HG03280 (cell line): ENCODE data around the gene PARD3B.

ENCODE experiments used
- ATAC-seq: cut with Tn5 transposase; IDR thresholded peaks from one replicate; pipeline ENCODE4 v1.9.1; 2021; ENCODE audit warnings: mild to moderate bottlenecking, moderate library complexity; ENCODE audit not compliant: unreplicated experiment

The PARD3B gene

GRCh38 chr2:204693262-204693661, 148.0 kb downstream of the PARD3B start:
- ATAC-seq: no peak

GRCh38 chr2:204695506-204695905, 150.2 kb downstream of the PARD3B start:
- no peak for ATAC-seq

DNA sequence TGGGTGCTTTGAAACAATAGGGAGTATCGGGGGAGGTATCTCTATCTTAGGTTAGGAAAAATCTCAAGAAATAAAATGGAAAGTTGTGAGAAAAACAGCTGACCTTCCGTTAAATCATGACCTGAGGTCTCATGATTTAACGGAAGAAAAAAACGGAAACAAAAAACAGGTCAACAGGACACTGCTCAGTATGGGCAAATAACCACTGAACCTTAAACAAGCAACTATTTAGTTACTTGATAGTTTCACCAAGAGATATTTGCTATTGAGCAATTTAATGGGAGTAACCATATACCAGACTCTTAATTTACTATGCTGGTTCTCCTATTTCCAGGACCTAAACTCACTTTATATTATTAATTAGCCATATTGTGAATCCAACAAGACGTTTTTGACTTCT, 150.8 kb downstream of the PARD3B start:
- no peak for ATAC-seq

- no peak for ATAC-seq
These were observed 160.1 kb downstream of the PARD3B start for GRCh38 chr2:204705243-204705932.

DNA sequence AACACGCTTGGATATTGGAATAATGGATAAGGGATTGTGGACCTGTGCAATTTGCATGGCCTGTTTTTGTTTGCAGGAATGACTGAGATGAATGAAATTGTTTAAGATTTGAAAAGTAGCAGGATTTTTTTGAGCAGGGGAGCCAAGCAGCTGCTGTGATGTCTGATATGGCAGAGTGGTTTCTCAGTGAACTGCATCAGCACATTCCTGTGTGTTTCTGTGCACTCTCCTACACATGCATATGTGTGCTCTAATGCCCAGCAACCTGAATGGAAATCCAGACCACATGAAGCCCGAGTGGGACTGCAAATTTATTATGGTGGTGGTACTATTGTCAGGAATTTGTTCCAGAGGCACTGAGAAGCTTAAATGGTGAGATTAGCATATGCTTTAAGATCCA, 161.7 kb downstream of the PARD3B start:
- ATAC-seq: no peak

- no peak for ATAC-seq
These were observed 167.9 kb downstream of the PARD3B start for GRCh38 chr2:204713211-204713610.

DNA sequence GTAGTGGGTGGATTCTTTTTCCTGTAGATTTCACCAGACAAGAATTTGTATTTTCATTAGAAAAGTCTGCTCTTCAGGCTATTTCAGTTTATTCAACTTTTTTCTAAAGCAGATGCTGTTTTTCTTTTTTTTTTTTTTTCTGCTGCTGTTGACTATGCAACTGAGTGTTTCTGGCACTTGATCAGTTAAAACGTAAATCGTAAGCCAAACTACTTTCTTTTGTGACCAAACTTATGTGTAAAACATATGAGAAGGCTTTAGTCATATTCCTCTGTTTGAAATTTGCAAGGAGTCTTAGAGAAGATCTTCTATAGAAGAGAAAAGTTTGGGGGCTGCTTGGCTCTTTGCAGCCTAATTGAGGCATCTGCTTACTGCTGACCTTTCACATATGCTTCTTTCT, 170.1 kb downstream of the PARD3B start:
- no peak for ATAC-seq

- no peak for ATAC-seq
These were observed 172.3 kb downstream of the PARD3B start for GRCh38 chr2:204717591-204717990.

DNA sequence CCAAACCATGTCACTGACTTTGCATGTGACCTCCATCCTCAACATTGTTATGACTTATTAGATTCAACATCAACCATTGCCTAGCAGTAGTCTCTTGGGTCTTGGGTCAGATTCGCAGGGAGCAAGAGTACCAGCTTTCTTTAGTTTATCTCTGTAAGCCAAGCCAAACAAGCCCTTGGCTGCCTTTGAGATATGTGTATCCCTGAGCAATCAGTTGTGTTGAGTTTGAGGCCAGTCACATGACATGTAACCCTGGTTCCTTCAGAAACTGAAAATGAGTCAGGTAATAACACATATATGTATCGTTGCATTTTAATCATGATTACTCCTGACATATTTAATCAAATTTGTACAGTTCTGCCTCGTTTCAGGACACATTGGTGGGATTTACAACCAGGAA, 173.3 kb downstream of the PARD3B start:
- no peak for ATAC-seq

GRCh38 chr2:204720874-204721273, 175.6 kb downstream of the PARD3B start:
- ATAC-seq: no peak

- ATAC-seq: no peak
These were observed 176.9 kb downstream of the PARD3B start for GRCh38 chr2:204722207-204722606.

DNA sequence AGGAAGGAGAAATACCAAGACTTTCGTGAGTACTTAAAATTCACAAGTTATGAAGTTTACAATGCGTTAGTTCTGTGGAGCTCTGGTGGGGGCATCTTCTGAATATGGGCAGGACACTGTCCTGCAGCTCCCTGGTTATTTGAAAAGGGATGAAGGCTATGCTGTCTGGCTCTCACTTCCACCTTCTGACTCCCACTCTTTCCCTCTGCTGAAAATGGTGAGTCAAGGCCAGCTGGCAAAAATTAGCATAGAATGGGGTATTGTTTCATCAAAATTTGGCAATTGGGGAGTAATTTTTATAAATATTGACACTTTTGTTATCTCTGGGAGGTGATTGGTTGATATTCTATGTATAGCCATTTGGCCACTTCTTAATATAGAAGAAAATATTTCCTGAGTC, 177.4 kb downstream of the PARD3B start:
- no peak for ATAC-seq

GRCh38 chr2:204725693-204726360, 180.6 kb downstream of the PARD3B start:
- ATAC-seq: no peak

DNA sequence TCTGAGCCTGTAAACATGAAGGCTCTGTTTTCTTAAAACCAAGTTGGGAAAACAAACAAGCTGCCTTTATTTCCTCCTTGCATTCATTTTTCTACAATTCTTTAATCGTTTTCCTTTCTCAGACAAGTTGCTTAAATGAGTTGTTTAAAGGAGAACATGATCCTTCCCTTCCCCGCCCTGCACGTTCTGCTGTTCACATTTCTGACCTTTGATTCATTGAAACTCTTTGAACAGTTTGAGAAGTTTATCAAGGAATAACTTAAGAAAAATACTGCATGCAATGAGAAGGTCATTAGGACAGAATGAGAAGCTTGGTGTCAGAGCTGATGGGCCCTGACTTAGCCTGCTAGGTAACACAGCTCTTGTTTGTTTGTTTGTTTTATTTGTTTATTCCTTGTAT, 181.6 kb downstream of the PARD3B start:
- ATAC-seq: no peak

- no peak for ATAC-seq
These were observed 182.1 kb downstream of the PARD3B start for GRCh38 chr2:204727368-204727767.

- ATAC-seq: no peak
These were observed 185.3 kb downstream of the PARD3B start for GRCh38 chr2:204730603-204731002.

DNA sequence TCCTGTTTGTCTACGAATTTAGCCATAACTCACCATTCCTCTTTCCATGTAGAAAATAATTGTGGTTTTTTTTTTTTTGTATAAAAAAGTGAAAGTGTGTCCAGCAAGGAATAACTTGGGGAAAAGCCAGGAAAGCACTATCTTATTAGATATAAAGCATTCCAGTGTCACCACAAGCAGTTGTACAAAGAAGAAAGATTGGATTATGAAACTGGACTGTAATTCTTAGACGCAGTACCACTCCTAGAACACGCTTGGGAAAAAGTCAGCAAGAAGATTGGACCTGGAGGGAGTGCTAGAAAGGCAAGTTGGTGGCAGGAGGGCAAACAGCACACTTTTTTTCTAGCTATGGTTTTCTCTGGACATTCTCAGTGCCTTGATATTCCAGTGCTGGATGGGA, 186.7 kb downstream of the PARD3B start:
- no peak for ATAC-seq

GRCh38 chr2:204737296-204737695, 192.0 kb downstream of the PARD3B start:
- no peak for ATAC-seq

GRCh38 chr2:204738721-204739120, 193.4 kb downstream of the PARD3B start:
- ATAC-seq: no peak

- no peak for ATAC-seq
These were observed 198.2 kb downstream of the PARD3B start for GRCh38 chr2:204743393-204743960.

GRCh38 chr2:204744506-204744905, 199.2 kb downstream of the PARD3B start:
- ATAC-seq: no peak

- no peak for ATAC-seq
These were observed 203.0 kb downstream of the PARD3B start for GRCh38 chr2:204748286-204748685.
